Neural cell (in vitro differentiated cells): ENCODE data around the gene PCNX2. TPM values are rescaled to one million over a fixed set of nuclear protein-coding genes. Genes with fewer than 3 reads are reported as not detected.

Experiments
- H2AFZ ChIP-seq: fragments of 200-600, 300-800 bp; sonication (generic), shearing (Covaris generic); 2 replicates; pipeline ENCODE4 v1.6.0; 2014; ENCODE audit warnings: low read depth, mild to moderate bottlenecking, antibody characterized with exemption, low read length, moderate library complexity
- H3F3A ChIP-seq: fragments of 200-600 bp; shearing (Covaris generic); 2 replicates; pipeline ENCODE4 v1.6.1; 2016; ENCODE audit warnings: mild to moderate bottlenecking, moderate library complexity, mixed read lengths, antibody characterized with exemption, low read length; ENCODE audit not compliant: insufficient read depth, poor library complexity, severe bottlenecking
- H3K27ac ChIP-seq: fragments of 200-600, 300-800 bp; sonication (generic), shearing (Covaris generic); 2 replicates; pipeline ENCODE4 v1.5.1; 2014; ENCODE audit warnings: mild to moderate bottlenecking, low read length, moderate library complexity
- H3K27me3 ChIP-seq: fragments of 300-800, 200-600 bp; sonication (generic), shearing (Covaris generic); 2 replicates; pipeline ENCODE4 v1.6.0; 2014; ENCODE audit warnings: mild to moderate bottlenecking, low read depth, low read length, moderate library complexity; ENCODE audit not compliant: insufficient read depth
- H3K36me3 ChIP-seq: fragments of 300-800, 200-600 bp; sonication (generic), shearing (Covaris generic); 2 replicates; pipeline ENCODE4 v1.5.1; 2014; ENCODE audit warnings: mild to moderate bottlenecking, antibody characterized with exemption, low read length, moderate library complexity; ENCODE audit not compliant: insufficient read depth
- H3K4me2 ChIP-seq: fragments of 300-800, 200-600 bp; sonication (generic), shearing (Covaris generic); 2 replicates; pipeline ENCODE4 v1.6.0; 2014; ENCODE audit warnings: mild to moderate bottlenecking, low read length
- H3K4me3 ChIP-seq: fragments of 300-800, 200-600 bp; sonication (generic), shearing (Covaris generic); 2 replicates; pipeline ENCODE4 v1.5.1; 2014; ENCODE audit warnings: mild to moderate bottlenecking, low read length, moderate library complexity
- H3K79me2 ChIP-seq: fragments of 200-600 bp; shearing (Covaris generic); replicated peaks from 2 replicates; pipeline ENCODE4 v1.6.0; 2014; ENCODE audit warnings: mild to moderate bottlenecking, low read length, moderate library complexity; ENCODE audit not compliant: insufficient read depth
- H3K9ac ChIP-seq: fragments of 300-800, 200-600 bp; sonication (generic), shearing (Covaris generic); 2 replicates; pipeline ENCODE4 v1.6.1; 2016; ENCODE audit warnings: mild to moderate bottlenecking, low read length, mixed read lengths
- H3K9me2 ChIP-seq: fragments of 200-600 bp; shearing (Covaris generic); 2 replicates; pipeline ENCODE4 v1.6.1; 2016; ENCODE audit warnings: mild to moderate bottlenecking, low read length, mixed read lengths; ENCODE audit not compliant: insufficient read depth
- H3K9me3 ChIP-seq: fragments of 200-600, 300-800 bp; sonication (generic), shearing (Covaris generic); 2 replicates; pipeline ENCODE4 v1.6.1; 2016; ENCODE audit warnings: mild to moderate bottlenecking, mixed run types, low read length, moderate library complexity, mixed read lengths
- H4K20me1 ChIP-seq: fragments of 200-600 bp; shearing (Covaris generic); 2 replicates; pipeline ENCODE4 v1.6.1; 2016; ENCODE audit warnings: mild to moderate bottlenecking, mixed run types; ENCODE audit not compliant: insufficient read depth
- CTCF ChIP-seq: fragments of 450-650 bp; IDR thresholded peaks from 2 replicates; pipeline ENCODE4 v1.5.1; 2014; ENCODE audit warnings: antibody characterized with exemption, mild to moderate bottlenecking, moderate library complexity; ENCODE audit not compliant: poor library complexity, severe bottlenecking
- EP300 ChIP-seq: fragments of 450-650 bp; conservative IDR thresholded peaks from 2 replicates; pipeline ENCODE4 v1.6.1; 2014; ENCODE audit warnings: antibody characterized with exemption, mild to moderate bottlenecking, moderate library complexity; ENCODE audit not compliant: poor library complexity, severe bottlenecking
- EZH2 ChIP-seq: fragments of 200-600, 300-800 bp; shearing (Covaris generic), sonication (generic); IDR thresholded peaks from 2 replicates; pipeline ENCODE4 v1.6.1; 2014; ENCODE audit warnings: antibody characterized with exemption, low read length, borderline replicate concordance, mild to moderate bottlenecking; ENCODE audit not compliant: insufficient read depth, poor library complexity, severe bottlenecking
- MXI1 ChIP-seq: fragments of 450-650 bp; conservative IDR thresholded peaks from 2 replicates; pipeline ENCODE4 v1.6.1; 2014; ENCODE audit warnings: antibody characterized with exemption, mild to moderate bottlenecking; ENCODE audit not compliant: poor library complexity, severe bottlenecking
- POLR2AphosphoS5 ChIP-seq: IDR thresholded peaks from 2 replicates; pipeline ENCODE4 v1.6.1; 2012
- RAD21 ChIP-seq: fragments of 450-650 bp; conservative IDR thresholded peaks from 2 replicates; pipeline ENCODE4 v1.6.1; 2014; ENCODE audit warnings: antibody characterized with exemption, mild to moderate bottlenecking, moderate library complexity
- REST ChIP-seq: IDR thresholded peaks from 2 replicates; pipeline ENCODE4 v1.6.1; 2012; ENCODE audit warnings: borderline replicate concordance
- SMC3 ChIP-seq: fragments of 450-650 bp; conservative IDR thresholded peaks from 2 replicates; pipeline ENCODE4 v1.6.1; 2014; ENCODE audit warnings: antibody characterized with exemption, mild to moderate bottlenecking, moderate library complexity; ENCODE audit not compliant: poor library complexity
- TAF1 ChIP-seq: IDR thresholded peaks from 2 replicates; pipeline ENCODE4 v1.6.1; 2012; ENCODE audit warnings: low read depth
- polyA plus RNA-seq: library from polyadenylated mRNA; depleted of rRNA; stranded (reverse); fragments of >200 nt; gene quantifications from 2 replicates; pipeline ENCODE4 v1.2.3, GENCODE V29; 2014

PCNX2 gene
- polyA plus RNA-seq, 1 donor from 2014 or later = 17.2 TPM

GRCh38 chr1:233182587-233182986, 112.9 kb downstream of the PCNX2 start:
- H3K79me2 ChIP-seq = no peaks in the 10 kb centered on the region
- H3F3A ChIP-seq = no peaks in the 10 kb centered on the region

GRCh38 chr1:233180641-233181364, 114.7 kb downstream of the PCNX2 start:
- Histone ChIP-seq H3K4me3 (no peak overlapping the region), H3K27me3 (no peaks in the 10 kb centered on the region), H3K27ac (no peak overlapping the region), H3F3A (no peaks in the 10 kb centered on the region), H3K9ac (no peak overlapping the region), H4K20me1 (no peaks in the 10 kb centered on the region), H3K79me2 (no peaks in the 10 kb centered on the region), H3K9me3 (no peaks in the 10 kb centered on the region), H3K36me3 (peaks cover 7% of the 10 kb centered on the region), H2AFZ (no peak overlapping the region), H3K9me2 (no peaks in the 10 kb centered on the region), H3K4me2 (no peak overlapping the region)
- no peak for TF ChIP-seq EZH2
- no peak for TF ChIP-seq POLR2AphosphoS5
- no peak for TF ChIP-seq EP300
- no peak for TF ChIP-seq SMC3
- no peak for TF ChIP-seq REST
- TF ChIP-seq TAF1 = no peak
- no peak for TF ChIP-seq RAD21
- TF ChIP-seq MXI1 = no peak

More at GRCh38 chr1:233182587-233182986, 112.9 kb downstream of the PCNX2 start:
- no peak overlapping the region for H3K9ac ChIP-seq
- TF ChIP-seq REST (no peak), TAF1 (no peak), EZH2 (no peak), POLR2AphosphoS5 (no peak), SMC3 (no peak), MXI1 (no peak), RAD21 (no peak), EP300 (no peak), CTCF (no peak)
- no peak overlapping the region for H3K4me3 ChIP-seq
- no peaks in the 10 kb centered on the region for H3K36me3 ChIP-seq
- no peaks in the 10 kb centered on the region for H3K27me3 ChIP-seq
- H3K9me2 ChIP-seq = no peaks in the 10 kb centered on the region
- no peak overlapping the region for H3K27ac ChIP-seq
- no peak overlapping the region for H3K4me2 ChIP-seq
- H2AFZ ChIP-seq = no peak overlapping the region
- H4K20me1 ChIP-seq = no peaks in the 10 kb centered on the region
- H3K9me3 ChIP-seq = no peaks in the 10 kb centered on the region
